B cell (primary cell): Measurements from ENCODE around the gene TMEM163. TPM values are rescaled to one million over a fixed set of nuclear protein-coding genes. Genes with fewer than 3 reads are reported as not detected.

Experiments used
- ATAC-seq: fragments of 200-7000 bp; cut with Tn5 transposase; one replicate; pipeline ENCODE4 v1.10.0; 2021; ENCODE audit warnings: low read depth, mild to moderate bottlenecking, moderate number of reproducible peaks, moderate library complexity
- CTCF ChIA-PET: fragments of 350-600 bp; sonication (Branson Sonifier 250); formaldehyde crosslinking; loops from one replicate; lab custom pipeline; 2021; ENCODE audit warnings: antibody characterized with exemption, inconsistent platforms; lab: Charles Lee
- POLR2A ChIA-PET: fragments of 350-600 bp; sonication (Branson Sonifier 250); formaldehyde crosslinking; loops from one replicate; lab custom pipeline; 2021; ENCODE audit warnings: antibody characterized with exemption; lab: Charles Lee
- DNase-seq: peaks from one replicate; pipeline ENCODE4 v3.0.0; 2013
- H2AFZ ChIP-seq: 2 replicates; pipeline ENCODE4 v1.6.1; 2012; ENCODE audit warnings: mild to moderate bottlenecking, low read depth, low read length; ENCODE audit not compliant: insufficient read depth, poor library complexity, severe bottlenecking
- H3K27ac ChIP-seq, 2 donors: 1 replicate in 1 of 2; 2 replicates in 1 of 2; pipeline ENCODE4 v1.5.1; 2012 to 2013; ENCODE audit warnings: low read length in 2 of 2, mild to moderate bottlenecking in 2 of 2, moderate library complexity in 1 of 2
- H3K27me3 ChIP-seq, 4 experiments: fragments of 200-600 bp in 1 of 4; sonication (generic) in 1 of 4; replicated peaks in 1 of 4; 1 replicate in 2 of 4; 2 replicates in 2 of 4; pipeline versions ENCODE4 v1.6.1 to v1.7.0; 2013 to 2016; ENCODE audit warnings: low read length in 3 of 4, mild to moderate bottlenecking in 2 of 4, mixed read lengths in 1 of 4, moderate library complexity in 1 of 4; ENCODE audit not compliant: insufficient read depth in 4 of 4, control insufficient read depth in 3 of 4; ENCODE audit errors: control extremely low read depth in 1 of 4
- H3K36me3 ChIP-seq, 2 experiments: replicated peaks in 1 of 2; 1 replicate in 1 of 2; 2 replicates in 1 of 2; pipeline versions ENCODE4 v1.6.1 to v1.7.1; 2013; ENCODE audit warnings: low read length in 1 of 2; ENCODE audit not compliant: insufficient read depth in 2 of 2, control insufficient read depth in 1 of 2; ENCODE audit errors: control extremely low read depth in 1 of 2, extremely low read depth in 1 of 2
- H3K4me1 ChIP-seq, 2 donors: fragments of 200-600 bp in 1 of 2; sonication (generic) in 1 of 2; 1 replicate in 1 of 2; 2 replicates in 1 of 2; pipeline versions ENCODE4 v1.5.1 to v1.6.1; 2013 to 2017; ENCODE audit warnings: low read length in 2 of 2; ENCODE audit not compliant: control insufficient read depth in 2 of 2, insufficient read depth in 2 of 2
- H3K4me2 ChIP-seq: replicated peaks from 2 replicates; pipeline ENCODE3; 2012; ENCODE audit warnings: mild to moderate bottlenecking, low read depth, low read length; ENCODE audit not compliant: poor library complexity, severe bottlenecking
- H3K4me3 ChIP-seq, 5 experiments: fragments of 200-600 bp in 1 of 5; sonication (generic) in 1 of 5; 1 replicate in 3 of 5; 2 replicates in 2 of 5; pipeline versions ENCODE4 v1.5.1 to v1.7.0; 2011 to 2016; ENCODE audit warnings: low read length in 4 of 5, mild to moderate bottlenecking in 4 of 5, low read depth in 2 of 5, control low read depth in 1 of 5, moderate library complexity in 1 of 5; ENCODE audit not compliant: insufficient read depth in 1 of 5; ENCODE audit errors: control extremely low read depth in 1 of 5, extremely low read depth in 1 of 5
- H3K79me2 ChIP-seq: fragments of 200-600 bp; sonication (generic); one replicate; pipeline ENCODE4 v1.6.0; 2016; ENCODE audit warnings: low read length; ENCODE audit not compliant: control insufficient read depth, insufficient read depth
- H3K9ac ChIP-seq: fragments of 200-600 bp; sonication (generic); 2 replicates; pipeline ENCODE4 v1.6.1; 2017; ENCODE audit warnings: mild to moderate bottlenecking, low read length, moderate library complexity
- H3K9me3 ChIP-seq, 3 donors: one replicate each; pipeline versions ENCODE4 v1.6.1 to v1.7.1; 2013; ENCODE audit warnings: low read length in 2 of 3; ENCODE audit not compliant: control insufficient read depth in 2 of 3, insufficient read depth in 1 of 3; ENCODE audit errors: control extremely low read depth in 1 of 3
- H4K20me1 ChIP-seq: 2 replicates; pipeline ENCODE4 v1.6.0; 2012; ENCODE audit warnings: mild to moderate bottlenecking, low read length; ENCODE audit not compliant: insufficient read depth, control insufficient read depth, poor library complexity, severe bottlenecking
- H3K27ac Mint-ChIP-seq: one replicate; pipeline ENCODE4 v1.8.0; 2021; ENCODE audit warnings: mixed read lengths
- H3K27me3 Mint-ChIP-seq: one replicate; pipeline ENCODE4 v1.8.0; 2021; ENCODE audit warnings: mixed read lengths
- H3K4me1 Mint-ChIP-seq: one replicate; pipeline ENCODE4 v1.8.0; 2021; ENCODE audit warnings: mixed read lengths
- H3K4me3 Mint-ChIP-seq: one replicate; pipeline ENCODE4 v1.8.0; 2021; ENCODE audit warnings: mixed read lengths
- H3K9me3 Mint-ChIP-seq: one replicate; pipeline ENCODE4 v1.8.0; 2022; ENCODE audit warnings: mixed read lengths; ENCODE audit not compliant: insufficient read depth
- CTCF ChIP-seq: fragments of 200-600 bp; IDR thresholded peaks from one replicate; pipeline ENCODE4 v1.8.0; 2022; ENCODE audit warnings: antibody characterized with exemption, mild to moderate bottlenecking
- EZH2 ChIP-seq: IDR thresholded peaks from 2 replicates; pipeline ENCODE4 v1.6.1; 2012; ENCODE audit warnings: borderline replicate concordance, low read depth, mild to moderate bottlenecking, moderate library complexity, low read length; ENCODE audit not compliant: insufficient read depth, poor library complexity, severe bottlenecking
- WGBS: methylation state at CpG from one replicate; pipeline ENCODE4 v1.1.5; 2013; ENCODE audit warnings: missing lambda C conversion rate; ENCODE audit not compliant: insufficient coverage; 5-methylcytosine and 5-hydroxymethylcytosine counted together
- intact Hi-C: fragments of 100-400 bp; cut with micrococcal nuclease; formaldehyde crosslinking; loops from one replicate; pipeline ENCODE4 v1.10.0; 2022
- polyA plus RNA-seq: library from polyadenylated mRNA; depleted of rRNA; stranded (reverse); fragments of >200 nt; gene quantifications from 2 replicates; pipeline ENCODE4 v1.2.3, GENCODE V29; 2012
- total RNA-seq, 2 donors: library from RNA; stranded (reverse); fragments of 120-200 nt in 1 of 2; gene quantifications; 1 replicate in 1 of 2; 2 replicates in 1 of 2; pipeline versions ENCODE4 v1.2.3 to v1.2.4, GENCODE V29; 2013 to 2022

The TMEM163 gene
- total and polyA plus RNA-seq, 2 donors (not counting 1 experiment from before 2014, with no cell fraction given) = 2.6 to 5.6 TPM

- WGBS = 5% methylated on average over 2 of the region's 3 CpGs
- H3K9me3 Mint-ChIP-seq = no peaks in the 10 kb centered on the region
- H3K4me3 Mint-ChIP-seq = no peak overlapping the region
- peak overlapping the region; percentile 15 to 74 for H3K27ac ChIP-seq
- intact Hi-C loops = no loop called here
- no peaks in the 10 kb centered on the region for H3K27me3 ChIP-seq
- H3K4me3 ChIP-seq = no peak overlapping the region
- ChIA-PET POLR2A (no interaction called here), CTCF (interaction anchor here (1.0 to 9.7 kb wide), 3 partner anchors 13 to 521 kb away, joined by 3 to 398 read pairs (median 232); no protein-coding TSS in a partner anchor)
- H3K9me3 ChIP-seq = no peaks in the 10 kb centered on the region
- H3K4me1 ChIP-seq = peaks cover 45 to 55% of the 10 kb centered on the region in 2 donors
- no peak overlapping the region for H2AFZ ChIP-seq
- peaks cover 0 to 58% of the 10 kb centered on the region in 2 experiments for H3K36me3 ChIP-seq
- H3K27me3 Mint-ChIP-seq = no peaks in the 10 kb centered on the region
- H3K27ac Mint-ChIP-seq = peak overlapping the region; percentile 37
- H4K20me1 ChIP-seq = peaks cover 23% of the 10 kb centered on the region
- DNase-seq (no peak), ATAC-seq (no peak)
- TF ChIP-seq EZH2 (no peak), CTCF (no peak)
- H3K4me2 ChIP-seq = peak overlapping the region; percentile 15
- peaks cover 41% of the 10 kb centered on the region for H3K79me2 ChIP-seq
- H3K4me1 Mint-ChIP-seq = peaks cover 61% of the 10 kb centered on the region
- no peak overlapping the region for H3K9ac ChIP-seq
These were observed 310.4 kb downstream of the TMEM163 start for GRCh38 chr2:134408386-134408785.

- Histone ChIP-seq H3K4me2 (no peak overlapping the region), H2AFZ (no peak overlapping the region), H4K20me1 (peaks cover 20% of the 10 kb centered on the region), H3K36me3 (peaks cover 0 to 55% of the 10 kb centered on the region in 2 experiments), H3K4me1 (peaks cover 44 to 52% of the 10 kb centered on the region in 2 donors), H3K4me3 (no peak overlapping the region), H3K9ac (no peak overlapping the region), H3K27ac (peak overlapping the region in 1 of 2 donors; percentile 74), H3K9me3 (no peaks in the 10 kb centered on the region), H3K79me2 (peaks cover 36% of the 10 kb centered on the region), H3K27me3 (no peaks in the 10 kb centered on the region)
- TF ChIP-seq CTCF = no peak
- TF ChIP-seq EZH2 = no peak
- ATAC-seq (no peak), DNase-seq (no peak)
- Mint-ChIP-seq H3K4me3 (no peak overlapping the region), H3K27ac (peak overlapping the region; percentile 79), H3K4me1 (peaks cover 60% of the 10 kb centered on the region), H3K9me3 (no peaks in the 10 kb centered on the region), H3K27me3 (no peaks in the 10 kb centered on the region)
- WGBS = 100% methylated on average over 1 of the region's 4 CpGs
- ChIA-PET POLR2A (no interaction called here), CTCF (interaction anchor here (0.8 to 1.6 kb wide), 5 partner anchors 11 to 523 kb away, joined by 3 to 7 read pairs (median 3); no protein-coding TSS in a partner anchor)
- intact Hi-C loops = no loop called here
These were observed 311.5 kb downstream of the TMEM163 start for GRCh38 chr2:134407154-134407890.
